SU-DHL-6 (cell line): ENCODE measurements around the gene ANXA1.

ENCODE experiments used
- H2AFZ ChIP-seq: fragments of 200-600 bp; sonication (generic); 2 replicates; pipeline ENCODE4 v1.6.1; 2014; ENCODE audit warnings: low read depth, mild to moderate bottlenecking, moderate library complexity, mixed read lengths, antibody characterized with exemption, low read length; ENCODE audit not compliant: severe bottlenecking
- H3F3A ChIP-seq: fragments of 200-600 bp; shearing (Covaris generic); 2 replicates; pipeline ENCODE4 v1.6.0; 2016; ENCODE audit warnings: antibody characterized with exemption, mild to moderate bottlenecking; ENCODE audit not compliant: insufficient read depth
- H3K27ac ChIP-seq: fragments of 200-600 bp; sonication (generic); 2 replicates; pipeline ENCODE4 v1.5.1; 2016; ENCODE audit warnings: low read depth, mild to moderate bottlenecking, low read length, moderate library complexity, mixed read lengths
- H3K27me3 ChIP-seq: fragments of 200-600 bp; sonication (generic), shearing (Covaris generic); 2 replicates; pipeline ENCODE4 v1.6.0; 2014; ENCODE audit warnings: mild to moderate bottlenecking, low read length
- H3K36me3 ChIP-seq: fragments of 200-600 bp; sonication (generic); 2 replicates; pipeline ENCODE4 v1.6.1; 2014; ENCODE audit warnings: mild to moderate bottlenecking, low read length, mixed read lengths
- H3K4me2 ChIP-seq: fragments of 300-600, 200-600 bp; shearing (Covaris generic), sonication (generic); 2 replicates; pipeline ENCODE4 v1.6.0; 2014; ENCODE audit warnings: low read length, low read depth, mild to moderate bottlenecking; ENCODE audit not compliant: poor library complexity, severe bottlenecking
- H3K4me3 ChIP-seq: fragments of 200-600 bp; sonication (generic); 2 replicates; pipeline ENCODE4 v1.5.1; 2014; ENCODE audit warnings: antibody characterized with exemption, low read length, mild to moderate bottlenecking, mixed read lengths; ENCODE audit not compliant: insufficient read depth, poor library complexity, severe bottlenecking
- H3K79me2 ChIP-seq: fragments of 200-600 bp; sonication (generic); 2 replicates; pipeline ENCODE4 v1.6.1; 2014; ENCODE audit warnings: mild to moderate bottlenecking, low read length, moderate library complexity; ENCODE audit not compliant: insufficient read depth
- H3K9ac ChIP-seq: fragments of 200-600 bp; sonication (generic); 2 replicates; pipeline ENCODE4 v1.7.0; 2014; ENCODE audit warnings: mild to moderate bottlenecking, low read length
- H3K9me2 ChIP-seq: fragments of 200-600 bp; sonication (generic); replicated peaks from 2 replicates; pipeline ENCODE4 v1.6.1; 2014; ENCODE audit warnings: low read length; ENCODE audit not compliant: insufficient read depth
- H3K9me3 ChIP-seq: fragments of 200-600 bp; sonication (generic); 2 replicates; pipeline ENCODE4 v1.6.1; 2014; ENCODE audit warnings: low read length, mixed read lengths; ENCODE audit not compliant: insufficient read depth
- H4K20me1 ChIP-seq: fragments of 200-600 bp; sonication (generic); 2 replicates; pipeline ENCODE4 v1.6.1; 2014; ENCODE audit warnings: low read depth, mild to moderate bottlenecking, antibody characterized with exemption, low read length, moderate library complexity, mixed read lengths
- CTCF ChIP-seq: fragments of 200-600 bp; sonication (generic); IDR thresholded peaks from one replicate; pipeline ENCODE4 v1.5.1; 2017; ENCODE audit warnings: antibody characterized with exemption, mild to moderate bottlenecking, low read length, moderate library complexity; ENCODE audit not compliant: insufficient read depth, poor library complexity, severe bottlenecking
- EZH2phosphoT487 ChIP-seq: fragments of 200-600 bp; sonication (generic), shearing (Covaris generic); conservative IDR thresholded peaks from 2 replicates; pipeline ENCODE4 v1.6.1; 2018; ENCODE audit warnings: mild to moderate bottlenecking, antibody characterized with exemption, low read length, moderate library complexity, mixed read lengths

ANXA1 gene

GRCh38 chr9:73156865-73157187, 5.2 kb downstream of the ANXA1 start:
- Histone ChIP-seq H4K20me1 (no peaks in the 10 kb centered on the region), H3K9me3 (no peaks in the 10 kb centered on the region), H3K4me2 (no peak overlapping the region), H3K4me3 (no peak overlapping the region), H2AFZ (no peak overlapping the region), H3K79me2 (no peaks in the 10 kb centered on the region), H3K27me3 (no peaks in the 10 kb centered on the region), H3K27ac (no peak overlapping the region), H3K9ac (no peak overlapping the region), H3K36me3 (no peaks in the 10 kb centered on the region), H3K9me2 (no peaks in the 10 kb centered on the region), H3F3A (no peaks in the 10 kb centered on the region)
- TF ChIP-seq CTCF = no peak
- no peak for TF ChIP-seq EZH2phosphoT487

- no peaks in the 10 kb centered on the region for H3K27me3 ChIP-seq
- H4K20me1 ChIP-seq = no peaks in the 10 kb centered on the region
- no peak for TF ChIP-seq CTCF
- no peak for TF ChIP-seq EZH2phosphoT487
- no peaks in the 10 kb centered on the region for H3K9me3 ChIP-seq
- no peak overlapping the region for H2AFZ ChIP-seq
- no peaks in the 10 kb centered on the region for H3K9me2 ChIP-seq
- no peak overlapping the region for H3K4me2 ChIP-seq
- H3K36me3 ChIP-seq = no peaks in the 10 kb centered on the region
- H3K79me2 ChIP-seq = no peaks in the 10 kb centered on the region
- no peak overlapping the region for H3K9ac ChIP-seq
- no peak overlapping the region for H3K27ac ChIP-seq
- no peak overlapping the region for H3K4me3 ChIP-seq
- H3F3A ChIP-seq = no peaks in the 10 kb centered on the region
Observed at GRCh38 chr9:73157811-73158210, 6.1 kb downstream of the ANXA1 start.

GRCh38 chr9:73158723-73159122, 7.1 kb downstream of the ANXA1 start:
- H4K20me1 ChIP-seq = no peaks in the 10 kb centered on the region

More at GRCh38 chr9:73158723-73159122, 7.1 kb downstream of the ANXA1 start:
- no peaks in the 10 kb centered on the region for H3K27me3 ChIP-seq
- TF ChIP-seq EZH2phosphoT487 (no peak), CTCF (no peak)
- no peak overlapping the region for H3K27ac ChIP-seq
- H3F3A ChIP-seq = no peaks in the 10 kb centered on the region
- no peaks in the 10 kb centered on the region for H3K9me2 ChIP-seq
- H2AFZ ChIP-seq = no peak overlapping the region
- H3K79me2 ChIP-seq = no peaks in the 10 kb centered on the region
- H3K36me3 ChIP-seq = no peaks in the 10 kb centered on the region
- no peak overlapping the region for H3K4me2 ChIP-seq
- no peaks in the 10 kb centered on the region for H3K9me3 ChIP-seq
- H3K4me3 ChIP-seq = no peak overlapping the region
- no peak overlapping the region for H3K9ac ChIP-seq
